Psoas muscle (tissue), 8 donors: ENCODE data around the gene LAIR1. TPM values are rescaled to one million over a fixed set of nuclear protein-coding genes. Genes with fewer than 3 reads are reported as not detected.

ENCODE experiments used
- ATAC-seq, 4 donors: fragments of 200-7000 bp; cut with Tn5 transposase; one replicate each; pipeline ENCODE4 v1.9.1; 2020; ENCODE audit warnings: moderate library complexity in 3 of 4, mild to moderate bottlenecking in 2 of 4
- DNase-seq, 2 donors: peaks; one replicate each; pipeline ENCODE4 v3.0.0-alpha.2; 2020
- H3K27ac ChIP-seq: fragments of 200-600 bp; one replicate; pipeline ENCODE4 v1.8.0; 2022
- H3K27me3 ChIP-seq, 3 donors: fragments of 200-600 bp in 1 of 3; one replicate each; pipeline versions ENCODE4 v1.6.1 to v1.8.0; 2013 to 2022; ENCODE audit warnings: low read length in 2 of 3, mild to moderate bottlenecking in 2 of 3, moderate library complexity in 1 of 3; ENCODE audit not compliant: insufficient read depth in 3 of 3
- H3K36me3 ChIP-seq, 2 donors: fragments of 200-600 bp in 1 of 2; one replicate each; pipeline versions ENCODE4 v1.6.1 to v1.8.0; 2013 to 2022; ENCODE audit warnings: low read depth in 1 of 2, mild to moderate bottlenecking in 1 of 2, moderate library complexity in 1 of 2; ENCODE audit not compliant: insufficient read depth in 1 of 2
- H3K4me1 ChIP-seq: fragments of 200-600 bp; one replicate; pipeline ENCODE4 v1.8.0; 2022
- H3K4me3 ChIP-seq: fragments of 200-600 bp; one replicate; pipeline ENCODE4 v1.8.0; 2022; ENCODE audit warnings: mild to moderate bottlenecking
- H3K9me3 ChIP-seq: fragments of 200-600 bp; one replicate; pipeline ENCODE4 v1.8.0; 2022
- CTCF ChIP-seq: fragments of 200-600 bp; IDR thresholded peaks from one replicate; pipeline ENCODE4 v1.8.0; 2022; ENCODE audit warnings: antibody characterized with exemption
- WGBS, 3 donors: extraction: QIAGEN DNeasy Blood & Tissue Kit; methylation state at CpG; one replicate each; pipeline versions ENCODE4 v1.1.6 to v1.1.7; 2013; 5-methylcytosine and 5-hydroxymethylcytosine counted together
- intact Hi-C, 2 donors: fragments of 100-400 bp; cut with DNase I; formaldehyde crosslinking; loops; one replicate each; pipeline versions ENCODE4 v1.11.0 to v1.14.2; 2022
- polyA plus RNA-seq, 3 donors: library from polyadenylated mRNA; stranded (reverse); fragments of 200-250 nt; gene quantifications; one replicate each; pipeline ENCODE4 v1.2.3, GENCODE V29; 2013
- total RNA-seq, 4 donors: library from RNA; stranded (reverse); fragmentation: NEBNext Ultra II Directional in 2 of 4; extraction: Animal tissue kit (Norgen Biotek cat#: 25700) in 2 of 4; gene quantifications; one replicate each; pipeline versions ENCODE4 v1.2.1 to v1.2.4, GENCODE V29; 2021 to 2023
- donor health status: healthy with polysubstance abuse.
- donor health status: DM: no; HTN: no; CAD: no; lungs with moderate emphysema.
- donor health status: Bipolar disorder and iron deficiency.
- donor health status: healthy.
- donor health status: DM: yes; HTN: yes; CAD: no.
- donor health status: DM: no; HTN: no; CAD: no.
- donor health status: DM: no; HTN: no; CAD: no.
- donor health status: DM: yes; HTN: yes; CAD: no.

Gene LAIR1
- total and polyA plus RNA-seq, 7 donors, result 0.93 to 6.2 (median 3.4) TPM

- Histone ChIP-seq H3K4me3 (no peak overlapping the region), H3K9me3 (no peaks in the 10 kb centered on the region), H3K27ac (no peak overlapping the region), H3K36me3 (no peaks in the 10 kb centered on the region), H3K27me3 (peaks cover 0 to 5% (median 2%) of the 10 kb centered on the region in 3 donors), H3K4me1 (no peaks in the 10 kb centered on the region)
- ATAC-seq, result no peak
- WGBS, 3 donors, result 58 to 62% (median 60%) methylated on average over 8 of the region's 8 CpGs
- no peak for DNase-seq
- no peak for TF ChIP-seq CTCF
- intact Hi-C loops, result no loop called here
These were observed 23.4 kb downstream of the LAIR1 start for GRCh38 chr19:54341295-54341694.

- intact Hi-C loops, result no loop called here
- no peak overlapping the region for H3K4me3 ChIP-seq
- no peak overlapping the region for H3K27ac ChIP-seq
- no peaks in the 10 kb centered on the region for H3K9me3 ChIP-seq
- ATAC-seq (no peak), DNase-seq (no peak)
- TF ChIP-seq CTCF, result no peak
- peaks cover 0 to 5% (median 0%) of the 10 kb centered on the region in 3 donors for H3K27me3 ChIP-seq
- H3K36me3 ChIP-seq, result no peaks in the 10 kb centered on the region
- H3K4me1 ChIP-seq, result no peaks in the 10 kb centered on the region
- WGBS, 3 donors, result 51 to 61% (median 58%) methylated on average over 9 of the region's 9 CpGs
These were observed 24.9 kb downstream of the LAIR1 start for GRCh38 chr19:54339646-54340358.

GRCh38 chr19:54338521-54338920, 26.2 kb downstream of the LAIR1 start:
- H3K4me1 ChIP-seq, result no peaks in the 10 kb centered on the region
- no peak for DNase-seq
- intact Hi-C loops, result no loop called here
- no peak overlapping the region for H3K4me3 ChIP-seq
- no peak for ATAC-seq
- H3K27me3 ChIP-seq, result peaks cover 0 to 5% (median 0%) of the 10 kb centered on the region in 3 donors
- H3K27ac ChIP-seq, result no peak overlapping the region
- H3K36me3 ChIP-seq, result no peaks in the 10 kb centered on the region
- no peaks in the 10 kb centered on the region for H3K9me3 ChIP-seq
- no peak for TF ChIP-seq CTCF
- 71 to 80% (median 75%) methylated on average over 6 of the region's 6 CpGs for WGBS, 3 donors

- Histone ChIP-seq H3K27me3 (peaks cover 0 to 5% (median 0%) of the 10 kb centered on the region in 3 donors), H3K36me3 (no peaks in the 10 kb centered on the region), H3K4me1 (no peaks in the 10 kb centered on the region), H3K4me3 (no peak overlapping the region), H3K27ac (no peak overlapping the region), H3K9me3 (no peaks in the 10 kb centered on the region)
- no peak for TF ChIP-seq CTCF
- intact Hi-C loops, result no loop called here
- ATAC-seq (no peak), DNase-seq (no peak)
- 57 to 75% (median 60%) methylated on average over 9 of the region's 9 CpGs for WGBS, 3 donors
These were observed 26.9 kb downstream of the LAIR1 start for GRCh38 chr19:54337858-54338230.
